GM12874 (cell line): Measurements from ENCODE around the gene FRMD4A.

ENCODE experiments used
- CTCF ChIP-seq: IDR thresholded peaks from 2 replicates; pipeline ENCODE4 v1.5.1; 2011; ENCODE audit warnings: low read depth, mild to moderate bottlenecking, control low read depth, low read length, moderate library complexity; ENCODE audit not compliant: insufficient read depth

FRMD4A gene

GRCh38 chr10:13775786-13776775 is 554.6 kb downstream of the FRMD4A start:
- no peak for TF ChIP-seq CTCF

- TF ChIP-seq CTCF, result no peak
Observed at GRCh38 chr10:13774303-13774893, 556.3 kb downstream of the FRMD4A start.

- TF ChIP-seq CTCF, result no peak
Observed at GRCh38 chr10:13773496-13774170, 557.1 kb downstream of the FRMD4A start.

GRCh38 chr10:13773043-13773442 is 557.7 kb downstream of the FRMD4A start:
- no peak for TF ChIP-seq CTCF

- TF ChIP-seq CTCF, result no peak
Observed at GRCh38 chr10:13771992-13772391, 558.7 kb downstream of the FRMD4A start.

GRCh38 chr10:13770760-13771493 is 559.8 kb downstream of the FRMD4A start:
- no peak for TF ChIP-seq CTCF

GRCh38 chr10:13769946-13770345 is 560.8 kb downstream of the FRMD4A start:
- no peak for TF ChIP-seq CTCF
